ENCODE measurements around the gene RAPGEF2. TPM values are rescaled to one million over a fixed set of nuclear protein-coding genes. Genes with fewer than 3 reads are reported as not detected.
A peak's percentile ranks its signal among the peaks of the same experiment; 100 is the strongest.

Gene RAPGEF2
- total and polyA plus RNA-seq, 9 of the 15 experiments (the other 6 are each of a cell fraction or from before 2014, with no cell fraction given) = 3.1 to 32.6 (median 23.1) TPM

- ChIA-PET CTCF (ENCODE audit: low intra/inter-chr PET ratio) (no interaction called here), POLR2A (no interaction called here)
- Histone ChIP-seq H4K20me1 (replicated peaks; ENCODE audit: control insufficient read depth, insufficient read depth, low read length) (no peaks in the 10 kb centered on the region), H3K4me2 (ENCODE audit: insufficient read depth, low read length) (no peak overlapping the region), H3K79me2 (ENCODE audit: control insufficient read depth, insufficient read depth, low read length) (no peaks in the 10 kb centered on the region), H3K9me1 (ENCODE audit: control insufficient read depth, insufficient read depth, low read length) (no peaks in the 10 kb centered on the region), H3K9me3 (replicated peaks; ENCODE audit: control insufficient read depth, insufficient read depth, low read depth, low read length) (no peaks in the 10 kb centered on the region), H3K4me1 (replicated peaks in 1 of 2; ENCODE audit: control insufficient read depth in 2 of 2, insufficient read depth in 2 of 2, low read length in 2 of 2) (no peaks in the 10 kb centered on the region), H3K27ac (ENCODE audit: extremely low read depth, low read depth, low read length) (no peak overlapping the region), H3K9ac (ENCODE audit: insufficient read depth in 1 of 2, low read depth in 2 of 2, low read length in 2 of 2) (no peak overlapping the region), H3K36me3 (ENCODE audit: control insufficient read depth, insufficient read depth, low read length) (no peaks in the 10 kb centered on the region), H2AFZ (ENCODE audit: low read depth, low read length) (peak overlapping the region; percentile 25), H3K27me3 (ENCODE audit: control insufficient read depth in 2 of 2, insufficient read depth in 2 of 2, low read length in 2 of 2) (no peaks in the 10 kb centered on the region), H3K4me3 (no peak overlapping the region)
- FAIRE-seq (no peak), DNase-seq (ENCODE audit: extremely low read depth in 1 of 4, low spot score in 3 of 4) (no peak), ATAC-seq (peak; percentile 67)
- TF ChIP-seq ETV1 (tag; conservative IDR thresholded peaks at IDR 0.05; ENCODE audit: low read depth) (0 out of 2 replicates have a peak, but pooled peaks have one; percentile 24), GABPA (tag; conservative IDR thresholded peaks at IDR 0.05; ENCODE audit: low read depth) (0 out of 2 replicates have a peak, but pooled peaks have one; percentile 14), U2AF1 (optimal IDR thresholded peaks at IDR 0.05; ENCODE audit: low read depth, low read length) (no peak)
- no TSS peak for BruUV-seq (replicated peaks)
- intact Hi-C loops (cut with micrococcal nuclease) (no loop called here), in situ Hi-C loops (cut with MboI) (no loop called here)
- 27% methylated on average over 8 of the region's 8 CpGs for WGBS (ENCODE audit: insufficient coverage, low coverage, missing lambda C conversion rate)
Observed at GRCh38 chr4:159382856-159383561, 280.1 kb downstream of the RAPGEF2 start.

- WGBS (ENCODE audit: insufficient coverage, low coverage, missing lambda C conversion rate) = 20% methylated on average over 3 of the region's 3 CpGs
- no peaks in the 10 kb centered on the region for H3K79me2 ChIP-seq (ENCODE audit: control insufficient read depth, insufficient read depth, low read length)
- no peaks in the 10 kb centered on the region for H3K9me1 ChIP-seq (ENCODE audit: control insufficient read depth, insufficient read depth, low read length)
- no peak overlapping the region for H2AFZ ChIP-seq (ENCODE audit: low read depth, low read length)
- no TSS peak for BruUV-seq (replicated peaks)
- ChIA-PET POLR2A (no interaction called here), CTCF (ENCODE audit: low intra/inter-chr PET ratio) (no interaction called here)
- no peaks in the 10 kb centered on the region for H4K20me1 ChIP-seq (replicated peaks; ENCODE audit: control insufficient read depth, insufficient read depth, low read length)
- no peak overlapping the region for H3K4me3 ChIP-seq
- no peaks in the 10 kb centered on the region for H3K36me3 ChIP-seq (ENCODE audit: control insufficient read depth, insufficient read depth, low read length)
- intact Hi-C loops (cut with micrococcal nuclease) (no loop called here), in situ Hi-C loops (cut with MboI) (no loop called here)
- ATAC-seq = no peak
- H3K9ac ChIP-seq (ENCODE audit: insufficient read depth in 1 of 2, low read depth in 2 of 2, low read length in 2 of 2) = no peak overlapping the region
- H3K4me2 ChIP-seq (ENCODE audit: insufficient read depth, low read length) = no peak overlapping the region
- H3K27ac ChIP-seq (ENCODE audit: extremely low read depth, low read depth, low read length) = no peak overlapping the region
- no peaks in the 10 kb centered on the region for H3K27me3 ChIP-seq (ENCODE audit: control insufficient read depth in 2 of 2, insufficient read depth in 2 of 2, low read length in 2 of 2)
- no peak for DNase-seq (ENCODE audit: extremely low read depth in 1 of 4, low spot score in 3 of 4)
- H3K4me1 ChIP-seq (replicated peaks in 1 of 2; ENCODE audit: control insufficient read depth in 2 of 2, insufficient read depth in 2 of 2, low read length in 2 of 2) = no peaks in the 10 kb centered on the region
- no peak for FAIRE-seq
- no peaks in the 10 kb centered on the region for H3K9me3 ChIP-seq (replicated peaks; ENCODE audit: control insufficient read depth, insufficient read depth, low read depth, low read length)
- no peak for TF ChIP-seq ASH1L (IDR thresholded peaks at IDR 0.05; ENCODE audit: borderline replicate concordance, low read depth, partially characterized antibody)
- TF ChIP-seq RAD51 (IDR thresholded peaks at IDR 0.05; ENCODE audit: borderline replicate concordance, low read depth) = no peak
- no peak for TF ChIP-seq ARID2 (IDR thresholded peaks at IDR 0.05)
- TF ChIP-seq POLR2G (IDR thresholded peaks at IDR 0.05; ENCODE audit: low read depth, low read length) = no peak
- no peak for TF ChIP-seq SMAD1 (IDR thresholded peaks at IDR 0.05; ENCODE audit: low read depth, low read length, partially characterized antibody)
- TF ChIP-seq NUFIP1 (IDR thresholded peaks at IDR 0.05; ENCODE audit: partially characterized antibody) = no peak
- TF ChIP-seq ZNF134 (CRISPR knock-in tag; conservative IDR thresholded peaks at IDR 0.05) = no peak
- no peak for TF ChIP-seq ZFX (CRISPR knock-in tag; IDR thresholded peaks at IDR 0.05)
- no peak for TF ChIP-seq BHLHE40 (IDR thresholded peaks at IDR 0.05; ENCODE audit: low read length)
- TF ChIP-seq ZC3H4 (CRISPR knock-in tag; IDR thresholded peaks at IDR 0.05; ENCODE audit: borderline replicate concordance) = no peak
- no peak for TF ChIP-seq PURB (CRISPR knock-in tag; IDR thresholded peaks at IDR 0.05; ENCODE audit: low read depth)
- no peak for TF ChIP-seq SMARCE1 (IDR thresholded peaks at IDR 0.05)
- no peak for TF ChIP-seq TEAD2 (tag; IDR thresholded peaks at IDR 0.05)
- no peak for TF ChIP-seq NCOR1 (IDR thresholded peaks at IDR 0.05)
- TF ChIP-seq IRF2 (CRISPR knock-in tag; IDR thresholded peaks at IDR 0.05) = no peak
- TF ChIP-seq ZNF146 (CRISPR knock-in tag; IDR thresholded peaks at IDR 0.05; ENCODE audit: unreplicated experiment) = no peak
- TF ChIP-seq NCOA1 (IDR thresholded peaks at IDR 0.05; ENCODE audit: low read depth) = no peak
Observed at GRCh38 chr4:159383562-159383931, 280.7 kb downstream of the RAPGEF2 start.
